HG03520 (cell line): ENCODE data around the gene CRYGC.

Experiments
- ATAC-seq: cut with Tn5 transposase; IDR thresholded peaks from one replicate; pipeline ENCODE4 v1.9.1; 2021; ENCODE audit warnings: mild to moderate bottlenecking, moderate library complexity; ENCODE audit not compliant: unreplicated experiment

CRYGC gene

GRCh38 chr2:208129744-208130711, at the start of gene CRYGC:
CRYGC (minus strand) TSS chr2:208129828; CDS start chr2:208129792, 36 bp downstream.
- no peak for ATAC-seq

DNA sequence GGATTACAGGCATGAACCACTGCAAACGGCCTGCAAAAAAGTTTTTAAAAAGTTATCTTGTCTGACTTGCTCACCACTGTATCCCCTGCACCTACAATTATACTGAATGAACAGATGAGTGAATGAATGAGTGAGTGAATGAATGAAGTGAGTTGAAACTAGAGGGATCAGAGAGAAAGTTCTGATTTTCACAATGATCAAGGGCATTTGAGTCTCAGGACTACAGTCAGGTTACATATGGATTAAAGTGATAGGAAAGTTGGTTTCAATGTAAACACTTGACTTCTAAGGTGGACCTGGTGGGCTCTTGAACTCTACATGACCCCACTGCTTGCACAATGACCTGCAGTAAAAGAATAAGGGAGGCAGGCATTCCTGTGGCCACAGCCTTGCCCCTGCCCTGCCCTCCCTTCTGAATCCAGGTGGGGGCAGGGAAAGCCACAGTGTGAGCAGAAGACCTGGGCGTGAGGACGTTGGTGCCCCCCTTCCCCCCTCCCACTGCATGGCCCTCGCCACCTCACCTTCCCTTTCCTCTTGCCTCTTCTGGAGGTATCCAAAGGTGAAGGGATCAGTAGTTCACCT, 49.5 kb upstream of the CRYGC start:
- no peak for ATAC-seq

DNA sequence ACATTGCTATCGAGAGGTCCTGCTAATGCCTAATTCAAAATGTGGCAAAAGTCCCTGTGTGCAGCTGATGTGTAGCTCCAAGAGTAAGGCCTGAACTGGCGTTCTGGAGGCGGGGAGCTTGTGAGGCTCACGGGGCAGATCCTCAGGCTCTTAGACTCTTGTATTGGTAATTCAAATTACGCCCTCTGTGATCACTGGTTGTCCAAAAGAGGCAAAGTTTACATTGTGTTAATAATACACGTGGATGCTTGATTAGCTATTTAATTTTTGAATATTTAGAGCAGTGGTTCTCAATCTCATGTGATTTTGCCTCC, 46.2 kb upstream of the CRYGC start:
- no peak for ATAC-seq

- ATAC-seq, result peak; percentile 97
Measured at GRCh38 chr2:208175069-208175839, 45.6 kb upstream of the CRYGC start.

DNA sequence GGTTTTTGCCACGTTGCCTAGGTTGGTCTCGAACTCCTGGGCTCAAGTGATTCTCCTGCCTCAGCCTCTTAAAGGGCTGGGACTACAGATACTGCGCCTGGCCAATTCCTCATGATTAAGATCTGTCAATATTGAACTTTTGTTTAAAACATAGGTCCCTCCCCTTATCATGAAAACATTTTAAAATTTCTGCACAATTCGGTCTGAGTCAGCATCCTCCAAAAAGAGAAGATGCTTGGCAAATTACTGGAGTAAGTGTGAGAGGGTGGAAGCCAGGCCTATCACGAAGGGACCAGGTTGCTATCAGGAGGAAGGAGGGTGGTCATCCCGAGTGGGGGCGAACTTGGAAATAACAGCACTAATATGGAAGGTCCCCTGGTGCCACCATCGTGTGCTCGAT, 44.5 kb upstream of the CRYGC start:
- ATAC-seq, result no peak

DNA sequence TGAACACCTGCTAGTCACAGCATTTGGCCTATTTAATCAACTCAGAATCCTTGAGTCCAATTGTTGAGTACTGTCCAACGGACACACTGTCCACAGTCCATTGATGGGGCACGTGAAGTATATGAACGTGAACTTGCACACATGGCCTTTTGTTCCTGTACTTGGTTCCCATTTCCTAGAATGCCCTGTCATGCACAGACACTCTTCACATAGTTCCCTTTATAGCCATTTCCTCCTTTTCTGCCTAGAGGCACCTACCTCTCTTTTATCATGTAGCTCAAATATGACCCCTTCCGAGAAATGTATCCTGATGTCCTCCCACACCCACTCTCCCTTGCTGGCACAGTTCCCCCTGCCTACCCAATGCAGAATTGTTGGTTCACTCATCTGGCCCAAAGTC, 42.5 kb upstream of the CRYGC start:
- no peak for ATAC-seq

- no peak for ATAC-seq
Measured at GRCh38 chr2:208164951-208165755, 35.5 kb upstream of the CRYGC start.

- ATAC-seq, result no peak
Measured at GRCh38 chr2:208163489-208163888, 33.9 kb upstream of the CRYGC start, which contains the start of gene CRYGA. CRYGA (minus strand) TSS chr2:208163589; CDS start chr2:208163556, 33 bp downstream.

DNA sequence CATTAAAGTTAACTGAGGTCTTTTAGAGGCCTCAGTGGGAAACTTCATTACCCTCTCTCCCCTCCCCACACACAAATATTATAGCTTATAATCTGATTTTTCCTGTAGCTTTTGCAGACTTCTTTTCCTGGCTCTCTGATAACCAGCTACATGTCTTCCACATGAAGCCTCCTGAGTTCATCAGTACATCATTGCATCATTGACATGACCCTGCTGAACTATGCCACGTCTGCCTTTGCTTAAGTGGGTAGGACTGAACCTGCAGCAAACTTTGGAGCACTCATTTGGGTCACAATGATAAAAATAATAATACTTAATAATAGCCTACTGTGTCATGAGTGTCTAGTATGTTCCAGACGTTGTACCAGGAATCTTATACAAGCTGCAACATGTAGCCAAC, 26.8 kb upstream of the CRYGC start:
- ATAC-seq, result no peak

- no peak for ATAC-seq
Measured at GRCh38 chr2:208153156-208153555, 23.5 kb upstream of the CRYGC start.

DNA sequence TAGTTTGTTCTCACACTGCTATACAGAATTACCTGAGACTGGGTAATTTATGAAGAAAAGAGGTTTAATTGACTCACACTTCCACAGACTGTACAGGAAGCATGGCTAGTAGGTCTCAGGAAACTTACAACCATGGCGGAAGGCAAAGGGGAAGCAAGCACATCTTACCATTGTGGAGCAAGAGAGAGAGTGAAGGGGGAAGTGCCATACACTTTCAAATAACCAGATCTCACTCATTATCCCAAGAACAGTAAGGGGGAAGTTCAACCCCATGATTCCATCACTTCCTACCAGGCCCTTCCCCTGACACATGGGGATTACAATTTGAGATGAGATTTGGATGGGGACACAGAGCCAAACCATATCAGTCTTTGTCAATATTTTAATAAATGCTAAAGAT, 21.3 kb upstream of the CRYGC start:
- ATAC-seq, result no peak

DNA sequence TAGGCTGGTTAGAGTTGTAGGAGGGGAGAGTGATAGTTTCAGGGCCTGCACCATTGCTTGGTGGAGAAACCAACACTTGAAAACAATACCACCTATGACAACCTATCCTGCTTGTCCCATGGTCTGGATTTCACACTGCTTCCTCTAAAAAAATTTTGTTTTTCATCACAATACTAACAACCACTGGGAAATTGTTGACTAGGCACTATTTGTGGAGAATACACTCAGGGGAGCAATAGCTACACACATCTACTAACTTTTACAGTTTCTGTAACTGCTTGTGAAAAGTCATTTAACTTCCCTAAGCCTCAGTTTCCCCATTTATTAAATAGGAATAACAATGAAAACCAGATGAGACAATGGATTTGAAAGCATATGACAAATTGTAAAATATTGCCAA, 20.5 kb upstream of the CRYGC start:
- ATAC-seq, result no peak

DNA sequence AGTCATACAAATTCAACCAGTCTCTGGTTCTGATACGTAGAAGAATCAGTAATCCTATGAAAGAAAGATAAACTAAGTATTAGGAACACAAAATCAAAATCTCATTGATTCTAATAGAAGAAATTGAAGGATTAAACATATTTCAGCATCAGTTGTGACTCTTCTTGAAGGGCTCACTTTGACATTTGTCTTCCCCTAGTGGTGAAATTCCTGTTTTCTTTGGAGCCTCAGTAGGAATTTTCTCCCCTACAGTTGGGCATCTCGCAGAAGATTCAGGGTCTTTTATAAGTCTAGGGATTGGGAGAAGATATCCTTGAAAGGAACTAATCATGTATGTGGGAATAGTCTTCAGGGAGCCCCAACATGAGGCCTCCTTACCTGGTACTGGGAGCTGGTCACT, 19.2 kb upstream of the CRYGC start:
- no peak for ATAC-seq

GRCh38 chr2:208147759-208148158, 18.1 kb upstream of the CRYGC start:
- ATAC-seq, result no peak

GRCh38 chr2:208147008-208147407, 17.4 kb upstream of the CRYGC start:
- ATAC-seq, result no peak

DNA sequence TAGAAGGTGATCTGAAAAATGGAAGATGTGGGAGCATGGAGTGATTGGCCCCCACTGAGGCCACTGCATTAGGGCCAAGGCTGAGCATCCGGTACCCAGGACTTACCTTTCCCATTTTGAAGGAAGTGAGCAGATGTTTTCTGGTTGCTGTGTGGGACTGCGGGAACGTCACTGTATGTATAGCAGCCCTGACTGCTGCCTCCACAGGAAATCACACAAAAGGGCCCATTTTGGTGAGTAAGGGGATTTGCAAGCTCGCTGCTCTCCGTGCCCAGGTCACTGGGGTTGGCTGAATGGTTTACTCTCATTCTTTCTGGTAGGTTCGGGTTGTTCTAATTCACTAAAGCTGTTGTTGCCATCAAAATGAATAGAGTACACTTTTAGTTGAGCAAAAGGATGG, 16.4 kb upstream of the CRYGC start, which contains the start of gene CRYGB:
Gene CRYGB (minus strand): TSS at position 153 of the 400 bp plus-strand sequence. CDS start 38 bp downstream, at position 115.
- ATAC-seq, result no peak

- ATAC-seq, result no peak
Measured at GRCh38 chr2:208142925-208143799, 13.5 kb upstream of the CRYGC start.

- ATAC-seq, result no peak
Measured at GRCh38 chr2:208142240-208142924, 12.8 kb upstream of the CRYGC start.

DNA sequence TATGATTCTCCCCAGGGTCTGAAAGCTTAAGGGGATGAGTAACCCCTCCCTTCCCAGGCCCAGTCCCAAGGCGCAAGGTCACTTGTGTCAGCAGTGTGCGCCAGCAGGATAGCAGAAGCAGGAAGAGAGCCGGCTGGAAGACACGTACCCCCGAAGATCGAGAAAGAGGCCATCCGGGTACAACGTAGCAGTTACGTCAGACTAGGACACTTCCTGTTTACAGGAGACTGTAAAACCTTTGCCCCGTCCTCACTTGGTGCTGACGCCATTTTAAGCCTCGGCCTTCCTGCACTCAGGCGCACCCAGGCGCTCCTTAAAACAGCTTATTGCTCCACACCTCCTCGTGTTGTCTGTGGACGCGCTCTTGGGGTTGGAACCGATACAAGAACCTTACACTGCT, 9.8 kb upstream of the CRYGC start:
- no peak for ATAC-seq
